KMS-11 (cell line): ENCODE results near the gene ARHGAP44.

ENCODE experiments used
- H2AFZ ChIP-seq: fragments of 200-600 bp; sonication (generic); 2 replicates; pipeline ENCODE4 v1.6.1; 2016; ENCODE audit warnings: antibody characterized with exemption, mixed run types, low read depth
- H3K27ac ChIP-seq: fragments of 200-600 bp; sonication (generic); 2 replicates; pipeline ENCODE4 v1.6.1; 2016; ENCODE audit warnings: mild to moderate bottlenecking, mixed run types
- H3K27me3 ChIP-seq: fragments of 200-600 bp; sonication (generic); 2 replicates; pipeline ENCODE4 v1.6.1; 2017; ENCODE audit warnings: mild to moderate bottlenecking, low read depth, mixed run types, moderate library complexity; ENCODE audit not compliant: insufficient read depth
- H3K36me3 ChIP-seq: fragments of 200-600 bp; sonication (generic); 2 replicates; pipeline ENCODE4 v1.6.1; 2017; ENCODE audit warnings: mild to moderate bottlenecking, mixed run types; ENCODE audit not compliant: insufficient read depth
- H3K4me1 ChIP-seq: fragments of 200-600 bp; sonication (generic); 2 replicates; pipeline ENCODE4 v1.6.1; 2016; ENCODE audit warnings: mild to moderate bottlenecking, low read depth, mixed run types; ENCODE audit not compliant: poor library complexity, severe bottlenecking
- H3K4me2 ChIP-seq: fragments of 200-600 bp; sonication (generic); 2 replicates; pipeline ENCODE4 v1.7.0; 2016; ENCODE audit warnings: mild to moderate bottlenecking, mixed run types
- H3K4me3 ChIP-seq: fragments of 200-600 bp; sonication (generic); IDR thresholded peaks from 2 replicates; pipeline ENCODE4 v1.6.1; 2017; ENCODE audit warnings: low read depth, low read length, mixed read lengths; ENCODE audit not compliant: insufficient read depth
- H3K79me2 ChIP-seq: fragments of 200-600 bp; sonication (generic); 2 replicates; pipeline ENCODE4 v1.6.1; 2016; ENCODE audit warnings: low read depth, mixed run types; ENCODE audit not compliant: insufficient read depth
- H3K9ac ChIP-seq: fragments of 200-600 bp; sonication (generic); 2 replicates; pipeline ENCODE4 v1.6.1; 2016; ENCODE audit warnings: mild to moderate bottlenecking, mixed run types
- H4K20me1 ChIP-seq: fragments of 200-600 bp; sonication (generic); 2 replicates; pipeline ENCODE4 v1.6.1; 2016; ENCODE audit warnings: mild to moderate bottlenecking, mixed run types; ENCODE audit not compliant: insufficient read depth
- CTCF ChIP-seq: fragments of 200-600 bp; sonication (generic); conservative IDR thresholded peaks from 2 replicates; pipeline ENCODE4 v1.6.1; 2017; ENCODE audit warnings: low read depth, mild to moderate bottlenecking, antibody characterized with exemption, low read length, moderate library complexity, mixed read lengths

Gene ARHGAP44

GRCh38 chr17:13025258-13025627 is 235.9 kb downstream of the ARHGAP44 start:
- Histone ChIP-seq H3K27me3 (no peaks in the 10 kb centered on the region), H3K4me3 (no peak overlapping the region), H2AFZ (no peak overlapping the region), H3K9ac (no peak overlapping the region), H3K27ac (no peak overlapping the region), H3K36me3 (no peaks in the 10 kb centered on the region), H4K20me1 (no peaks in the 10 kb centered on the region), H3K4me1 (no peaks in the 10 kb centered on the region), H3K79me2 (no peaks in the 10 kb centered on the region), H3K4me2 (no peak overlapping the region)
- TF ChIP-seq CTCF: no peak

GRCh38 chr17:13025687-13026086 is 236.4 kb downstream of the ARHGAP44 start:
- Histone ChIP-seq H2AFZ (no peak overlapping the region), H3K4me3 (no peak overlapping the region), H3K4me2 (no peak overlapping the region), H3K79me2 (no peaks in the 10 kb centered on the region), H3K27ac (no peak overlapping the region), H4K20me1 (no peaks in the 10 kb centered on the region), H3K9ac (no peak overlapping the region), H3K4me1 (no peaks in the 10 kb centered on the region), H3K36me3 (no peaks in the 10 kb centered on the region), H3K27me3 (no peaks in the 10 kb centered on the region)
- TF ChIP-seq CTCF: no peak

- H4K20me1 ChIP-seq: no peaks in the 10 kb centered on the region
- H3K4me2 ChIP-seq: no peak overlapping the region
- H3K27me3 ChIP-seq: no peaks in the 10 kb centered on the region
- H3K36me3 ChIP-seq: no peaks in the 10 kb centered on the region
- H3K79me2 ChIP-seq: no peaks in the 10 kb centered on the region
- no peak overlapping the region for H3K9ac ChIP-seq
- H3K4me1 ChIP-seq: no peaks in the 10 kb centered on the region
- no peak overlapping the region for H3K27ac ChIP-seq
- TF ChIP-seq CTCF: no peak
- no peak overlapping the region for H3K4me3 ChIP-seq
- no peak overlapping the region for H2AFZ ChIP-seq
These were observed 237.9 kb downstream of the ARHGAP44 start for GRCh38 chr17:13027246-13027645.

- no peaks in the 10 kb centered on the region for H3K79me2 ChIP-seq
- no peak overlapping the region for H3K9ac ChIP-seq
- H3K4me1 ChIP-seq: no peaks in the 10 kb centered on the region
- H4K20me1 ChIP-seq: no peaks in the 10 kb centered on the region
- H3K36me3 ChIP-seq: no peaks in the 10 kb centered on the region
- H3K27me3 ChIP-seq: no peaks in the 10 kb centered on the region
- TF ChIP-seq CTCF: no peak
- no peak overlapping the region for H3K27ac ChIP-seq
- no peak overlapping the region for H3K4me3 ChIP-seq
- no peak overlapping the region for H2AFZ ChIP-seq
- H3K4me2 ChIP-seq: no peak overlapping the region
These were observed 240.0 kb downstream of the ARHGAP44 start for GRCh38 chr17:13029340-13029739.

- TF ChIP-seq CTCF: no peak
- H3K9ac ChIP-seq: no peak overlapping the region
These were observed 240.8 kb downstream of the ARHGAP44 start for GRCh38 chr17:13030056-13030455.

More at GRCh38 chr17:13030056-13030455, 240.8 kb downstream of the ARHGAP44 start:
- Histone ChIP-seq H3K4me1 (no peaks in the 10 kb centered on the region), H4K20me1 (no peaks in the 10 kb centered on the region), H3K36me3 (no peaks in the 10 kb centered on the region), H3K27me3 (no peaks in the 10 kb centered on the region), H3K4me2 (no peak overlapping the region), H3K27ac (no peak overlapping the region), H3K4me3 (no peak overlapping the region), H2AFZ (no peak overlapping the region), H3K79me2 (no peaks in the 10 kb centered on the region)
